GM12878 (cell line): ENCODE results near the gene TRPM3.

Experiments used
- BACH1 ChIP-seq: fragments of 450-650 bp; IDR thresholded peaks from 2 replicates; pipeline ENCODE4 v1.6.1; 2017; ENCODE audit warnings: mild to moderate bottlenecking, borderline replicate concordance
- CEBPB ChIP-seq, 2 experiments: fragments of 150-350 bp in 1 of 2; IDR thresholded peaks; 2 replicates each; pipeline ENCODE4 v1.6.1; 2012 to 2014; ENCODE audit warnings: low read depth in 2 of 2, low read length in 2 of 2, borderline replicate concordance in 1 of 2, inconsistent platforms in 1 of 2
- CTCF ChIP-seq, 3 experiments: IDR thresholded peaks in 2 of 3; conservative IDR thresholded peaks in 1 of 3; 2 replicates each; pipeline ENCODE4 v1.5.1; 2011; ENCODE audit warnings: low read depth in 3 of 3, low read length in 3 of 3, mild to moderate bottlenecking in 3 of 3, control low read depth in 2 of 3, moderate library complexity in 2 of 3, inconsistent platforms in 1 of 3, mixed read lengths in 1 of 3; ENCODE audit not compliant: control insufficient read depth in 2 of 3, insufficient read depth in 1 of 3; ENCODE audit errors: extremely low read depth in 1 of 3
- EZH2 ChIP-seq: IDR thresholded peaks from 2 replicates; pipeline ENCODE4 v1.6.1; 2012; ENCODE audit warnings: low read depth, mild to moderate bottlenecking, control low read depth, inconsistent platforms, low read length, borderline replicate concordance; ENCODE audit not compliant: control insufficient read depth
- NRF1 ChIP-seq: conservative IDR thresholded peaks from 2 replicates; pipeline ENCODE4 v1.6.1; 2011; ENCODE audit warnings: mild to moderate bottlenecking, low read depth, low read length, improper control_type of control experiment
- POLR2A ChIP-seq: IDR thresholded peaks from 2 replicates; pipeline ENCODE4 v1.6.1; 2011; ENCODE audit warnings: low read depth, mild to moderate bottlenecking, low read length
- POLR2AphosphoS5 ChIP-seq: IDR thresholded peaks from 2 replicates; pipeline ENCODE4 v1.6.1; 2011; ENCODE audit warnings: mild to moderate bottlenecking, low read length, inconsistent platforms
- RCOR1 ChIP-seq: conservative IDR thresholded peaks from 2 replicates; pipeline ENCODE4 v1.6.1; 2012; ENCODE audit warnings: low read depth, low read length, improper control_type of control experiment
- TF ChIP-seq, protein P1 (sequence below): IDR thresholded peaks from 2 replicates; pipeline ENCODE4 v1.6.1; 2012; ENCODE audit warnings: low read length, inconsistent platforms

DNA sequence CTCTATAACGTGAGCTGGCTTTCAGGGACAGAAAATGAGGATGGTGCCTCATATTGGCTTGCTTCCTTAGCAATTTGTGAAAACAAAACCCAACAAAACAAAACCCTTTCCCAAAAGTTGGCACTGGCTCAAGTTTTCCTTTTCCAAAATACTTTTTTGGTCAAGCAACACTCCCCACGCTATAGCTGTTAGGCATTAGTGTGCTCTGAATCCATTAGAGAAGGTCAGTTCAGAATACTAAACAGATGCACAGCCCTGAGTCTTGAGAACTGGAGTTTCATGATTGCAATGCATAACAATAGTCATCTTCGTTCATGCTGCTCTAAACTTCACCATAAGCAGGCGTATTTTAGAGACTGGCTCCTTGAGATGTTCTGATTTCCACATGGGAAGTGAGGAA lies 534.9 kb downstream of the TRPM3 start:
- TF ChIP-seq POLR2AphosphoS5 (no peak), CTCF (IDR thresholded peaks at IDR 0.05 in 2 of 3, conservative IDR thresholded peaks at IDR 0.05 in 1 of 3; ENCODE audit: control insufficient read depth in 2 of 3, extremely low read depth in 1 of 3, insufficient read depth in 1 of 3, low read depth in 3 of 3, low read length in 3 of 3) (no peak), POLR2A (no peak), BACH1 (no peak), RCOR1 (no peak), NRF1 (no peak), EZH2 (no peak), CEBPB (IDR thresholded peaks at IDR 0.05; ENCODE audit: borderline replicate concordance in 1 of 2, low read depth in 2 of 2, low read length in 2 of 2) (no peak)
- TF ChIP-seq, protein P1, sequence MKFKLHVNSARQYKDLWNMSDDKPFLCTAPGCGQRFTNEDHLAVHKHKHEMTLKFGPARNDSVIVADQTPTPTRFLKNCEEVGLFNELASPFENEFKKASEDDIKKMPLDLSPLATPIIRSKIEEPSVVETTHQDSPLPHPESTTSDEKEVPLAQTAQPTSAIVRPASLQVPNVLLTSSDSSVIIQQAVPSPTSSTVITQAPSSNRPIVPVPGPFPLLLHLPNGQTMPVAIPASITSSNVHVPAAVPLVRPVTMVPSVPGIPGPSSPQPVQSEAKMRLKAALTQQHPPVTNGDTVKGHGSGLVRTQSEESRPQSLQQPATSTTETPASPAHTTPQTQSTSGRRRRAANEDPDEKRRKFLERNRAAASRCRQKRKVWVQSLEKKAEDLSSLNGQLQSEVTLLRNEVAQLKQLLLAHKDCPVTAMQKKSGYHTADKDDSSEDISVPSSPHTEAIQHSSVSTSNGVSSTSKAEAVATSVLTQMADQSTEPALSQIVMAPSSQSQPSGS, result no peak
